GM12865 (cell line): ENCODE measurements around the gene ADH6.
"Not testable (repeated sequence)": the region's sequence is repeated elsewhere in the genome, so short reads cannot be mapped to it uniquely, and the experiment has no call there.

ENCODE experiments used
- DNase-seq: peaks from one replicate; pipeline ENCODE4 v3.0.0; 2010; ENCODE audit warnings: low read depth
- H3K4me3 ChIP-seq: 2 replicates; pipeline ENCODE4 v1.5.1; 2011; ENCODE audit warnings: mild to moderate bottlenecking, low read depth, low read length, control low read depth
- TF ChIP-seq, protein P1 (sequence below): IDR thresholded peaks from 2 replicates; pipeline ENCODE4 v1.5.1; 2011; ENCODE audit warnings: low read length, control low read depth, low read depth, inconsistent platforms; ENCODE audit not compliant: insufficient read depth; ENCODE audit errors: missing control alignments

ADH6 gene

DNA sequence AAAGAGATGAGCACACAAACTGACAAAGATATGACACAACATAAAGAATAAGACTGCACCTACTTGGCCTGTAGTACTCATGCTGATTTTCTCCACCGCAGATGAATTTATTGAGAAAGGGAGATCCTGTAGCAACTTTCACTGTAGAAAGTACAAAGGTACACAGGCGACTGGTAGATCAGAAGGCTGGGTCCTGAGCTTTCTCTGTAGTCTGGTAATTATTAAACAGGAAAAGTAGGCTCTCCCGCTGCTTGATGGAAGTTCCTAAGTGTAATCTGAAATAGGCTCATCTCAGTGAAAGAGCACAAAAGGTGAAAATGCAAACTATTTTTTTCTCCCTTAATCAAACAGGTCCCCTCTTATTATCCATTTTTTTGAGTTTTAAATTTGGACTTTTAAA, at the start of gene ADH6:
ADH6 (minus strand) TSS at position 175 of the 400 bp plus-strand sequence; CDS start at position 81, 94 bp downstream.
- no peak for DNase-seq
- no peak within 1 kb of the TSS for H3K4me3 ChIP-seq
- TF ChIP-seq, protein P1, sequence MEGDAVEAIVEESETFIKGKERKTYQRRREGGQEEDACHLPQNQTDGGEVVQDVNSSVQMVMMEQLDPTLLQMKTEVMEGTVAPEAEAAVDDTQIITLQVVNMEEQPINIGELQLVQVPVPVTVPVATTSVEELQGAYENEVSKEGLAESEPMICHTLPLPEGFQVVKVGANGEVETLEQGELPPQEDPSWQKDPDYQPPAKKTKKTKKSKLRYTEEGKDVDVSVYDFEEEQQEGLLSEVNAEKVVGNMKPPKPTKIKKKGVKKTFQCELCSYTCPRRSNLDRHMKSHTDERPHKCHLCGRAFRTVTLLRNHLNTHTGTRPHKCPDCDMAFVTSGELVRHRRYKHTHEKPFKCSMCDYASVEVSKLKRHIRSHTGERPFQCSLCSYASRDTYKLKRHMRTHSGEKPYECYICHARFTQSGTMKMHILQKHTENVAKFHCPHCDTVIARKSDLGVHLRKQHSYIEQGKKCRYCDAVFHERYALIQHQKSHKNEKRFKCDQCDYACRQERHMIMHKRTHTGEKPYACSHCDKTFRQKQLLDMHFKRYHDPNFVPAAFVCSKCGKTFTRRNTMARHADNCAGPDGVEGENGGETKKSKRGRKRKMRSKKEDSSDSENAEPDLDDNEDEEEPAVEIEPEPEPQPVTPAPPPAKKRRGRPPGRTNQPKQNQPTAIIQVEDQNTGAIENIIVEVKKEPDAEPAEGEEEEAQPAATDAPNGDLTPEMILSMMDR = no peak

GRCh38 chr4:99264927-99265326, 45.9 kb upstream of the ADH6 start:
- DNase-seq = no peak
- no peak overlapping the region for H3K4me3 ChIP-seq
- TF ChIP-seq, protein P1 = no peak

DNA sequence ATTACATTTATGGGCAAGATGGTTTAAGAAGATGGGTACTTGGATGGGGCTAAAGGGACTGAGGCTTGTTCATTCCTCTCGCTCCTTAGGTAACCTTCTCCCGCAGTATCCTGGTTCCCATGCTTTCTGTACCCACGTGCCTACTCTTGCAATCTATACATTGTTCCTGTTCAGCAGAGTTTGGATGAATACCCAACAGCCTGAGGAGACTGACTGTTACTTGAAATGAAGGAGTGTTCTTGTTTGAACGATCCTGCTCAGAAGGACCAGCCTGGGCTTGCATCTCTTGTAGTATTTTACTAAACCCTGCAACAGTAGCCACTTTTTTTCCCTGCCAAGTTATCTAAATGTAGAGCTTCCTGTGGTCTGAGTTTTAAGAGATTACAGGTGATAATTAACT, 33.7 kb upstream of the ADH6 start:
- DNase-seq = no peak
- no peak overlapping the region for H3K4me3 ChIP-seq
- TF ChIP-seq, protein P1 = no peak

GRCh38 chr4:99248714-99249113, 29.7 kb upstream of the ADH6 start:
- DNase-seq = no peak
- TF ChIP-seq, protein P1 = no peak

GRCh38 chr4:99235955-99236354, 16.9 kb upstream of the ADH6 start:
- no peak for DNase-seq
- H3K4me3 ChIP-seq = no peak overlapping the region
- TF ChIP-seq, protein P1 = no peak

More at GRCh38 chr4:99248714-99249113, 29.7 kb upstream of the ADH6 start:
- no peak overlapping the region for H3K4me3 ChIP-seq

DNA sequence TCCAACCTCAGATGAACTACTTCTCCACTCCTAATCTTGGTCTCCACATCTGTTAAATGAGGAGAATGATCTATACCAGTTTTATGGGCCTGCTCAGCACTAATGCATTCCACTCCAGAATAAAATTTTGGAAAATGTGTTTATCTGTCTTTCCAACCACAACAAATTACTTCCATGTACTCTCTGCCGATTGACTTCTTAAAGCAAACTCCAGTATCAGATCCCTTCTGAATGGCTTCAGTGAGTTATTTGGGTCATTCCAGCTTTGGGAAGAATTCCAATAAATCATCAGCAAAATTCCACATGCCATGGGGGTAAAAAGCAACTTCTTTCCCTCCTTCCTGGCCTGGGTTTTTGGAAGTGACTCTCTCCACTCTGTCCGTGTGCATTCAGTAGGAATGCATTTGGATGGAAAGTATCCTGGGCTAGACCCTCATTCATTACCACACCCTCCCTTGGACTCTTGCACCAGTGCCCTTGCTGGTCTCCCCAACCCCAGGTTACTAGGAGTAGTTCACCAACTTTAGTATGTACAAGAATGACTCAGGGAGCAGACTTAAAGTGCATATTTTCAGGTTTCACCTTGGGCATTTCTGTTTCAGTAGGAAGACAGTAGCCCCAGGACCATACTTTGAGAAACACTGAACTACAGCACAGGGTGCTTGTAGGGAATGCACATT, 15.4 kb upstream of the ADH6 start:
- no peak overlapping the region for H3K4me3 ChIP-seq
- DNase-seq = no peak
- TF ChIP-seq, protein P1 = no peak

DNA sequence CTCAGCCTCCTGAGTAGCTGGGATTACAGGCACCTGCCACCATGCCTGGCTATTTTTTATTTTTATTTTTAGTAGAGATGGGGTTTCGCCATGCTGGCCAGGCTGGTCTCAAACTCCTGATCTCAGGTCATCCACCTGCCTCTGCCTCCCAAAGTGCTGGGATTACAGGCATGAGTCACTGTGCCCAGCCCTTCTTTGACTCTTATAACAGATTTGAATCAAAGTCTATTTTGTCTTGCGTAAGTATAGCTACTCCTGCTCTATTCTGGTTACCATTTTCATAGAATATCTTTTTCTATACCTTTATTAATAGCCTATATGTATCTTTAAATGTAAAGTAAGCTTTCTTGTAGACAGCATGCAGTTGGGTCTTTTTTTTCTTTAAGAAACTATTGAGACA, 14.4 kb upstream of the ADH6 start:
- not testable (repeated sequence) for H3K4me3 ChIP-seq

DNA sequence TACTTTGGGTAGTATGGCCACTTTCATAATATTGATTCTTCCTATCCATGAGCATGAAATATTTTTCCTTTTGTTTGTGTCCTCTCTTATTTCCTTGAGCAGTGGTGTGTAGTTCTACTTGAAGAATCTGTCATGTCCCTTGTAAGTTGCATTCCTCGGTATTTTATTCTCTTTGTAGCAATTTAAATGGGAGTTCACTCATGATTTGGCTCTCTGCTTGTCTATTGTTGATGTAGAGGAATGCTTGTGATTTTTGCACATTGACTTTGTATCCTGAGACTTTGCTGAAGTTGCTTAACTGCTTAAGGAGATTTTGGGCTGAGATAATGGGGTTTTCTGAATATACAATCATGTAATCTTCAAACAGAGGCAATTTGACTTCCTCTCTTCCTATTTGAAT, 9.7 kb upstream of the ADH6 start:
- DNase-seq, H3K4me3 ChIP-seq: not testable (repeated sequence)

More for the DNA sequence above, 14.4 kb upstream of the ADH6 start:
- DNase-seq = not testable (repeated sequence)

DNA sequence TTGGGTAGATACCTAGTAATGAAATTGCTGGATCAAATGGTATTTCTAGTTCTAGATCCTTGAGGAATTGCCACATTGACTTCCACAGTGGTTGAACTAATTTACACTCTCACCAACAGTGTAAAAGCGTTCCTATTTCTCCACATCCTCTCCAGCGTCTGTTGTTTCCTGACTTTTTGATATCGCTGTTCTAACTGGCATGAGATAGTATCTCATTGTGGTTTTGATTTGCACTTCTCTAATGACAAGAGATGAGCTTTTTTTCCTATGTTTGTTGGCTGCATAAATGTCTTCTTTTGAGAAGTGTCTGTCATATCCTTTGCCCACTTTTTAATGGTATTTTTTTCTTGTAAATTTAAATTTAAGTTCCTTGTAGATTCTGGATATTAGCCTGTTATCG, 8.6 kb upstream of the ADH6 start:
- H3K4me3 ChIP-seq, DNase-seq: not testable (repeated sequence)
